Testis (tissue), 2 donors: ENCODE results near the gene MRPL53.

ENCODE experiments used
- CTCF ChIP-seq, 3 experiments: fragments of 450-650 bp in 2 of 3; fragments of 200-600 bp in 1 of 3; sonication (generic) in 1 of 3; IDR thresholded peaks; one replicate each; pipeline ENCODE4 v1.5.1; 2016 to 2019; ENCODE audit warnings: antibody characterized with exemption in 3 of 3, mild to moderate bottlenecking in 2 of 3, moderate library complexity in 1 of 3
- POLR2A ChIP-seq: fragments of 450-650 bp; IDR thresholded peaks from one replicate; pipeline ENCODE4 v1.6.1; 2017; ENCODE audit warnings: antibody characterized with exemption, mild to moderate bottlenecking, moderate library complexity

DNA sequence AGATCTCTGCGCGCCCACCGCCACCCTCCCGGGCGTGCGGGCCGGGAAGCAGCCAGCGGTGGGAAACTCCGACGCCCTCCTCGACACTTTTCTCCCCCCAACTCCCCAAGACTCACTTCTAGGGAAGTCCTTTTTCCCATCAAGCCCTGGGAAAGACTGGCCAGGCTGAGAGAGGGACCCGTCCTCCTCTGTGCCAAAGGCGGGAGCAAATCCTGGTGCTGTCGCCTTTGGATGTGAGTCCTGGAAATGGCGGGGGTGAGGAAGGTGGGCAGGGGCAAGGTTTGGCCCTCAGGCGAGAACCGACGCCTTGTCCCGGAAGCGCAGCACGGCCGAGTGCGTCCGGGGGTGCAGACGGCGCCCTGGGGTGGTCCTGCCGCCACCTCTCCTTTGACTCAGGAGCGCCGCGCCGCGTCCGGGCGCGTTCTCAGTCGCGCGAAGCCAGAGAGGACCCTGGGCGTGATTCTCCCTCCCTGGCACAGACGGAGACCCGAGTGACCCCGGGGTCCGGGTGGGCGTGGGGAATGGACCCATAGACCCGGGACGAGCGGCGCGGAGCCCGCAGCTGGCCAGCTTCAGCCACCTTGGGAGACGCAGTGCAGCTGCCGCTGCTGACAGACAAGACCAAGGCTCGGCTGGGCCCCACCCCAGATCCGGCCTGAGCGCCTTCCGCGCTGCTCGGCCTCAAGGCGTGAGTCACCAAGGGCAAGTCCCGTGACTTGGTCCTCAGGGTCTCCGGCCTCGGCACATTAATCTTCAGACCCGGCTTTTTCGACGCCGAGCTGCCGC lies 30.4 kb upstream of the MRPL53 start:
- TF ChIP-seq CTCF (IDR thresholded peaks at IDR 0.05) (no peak), POLR2A (no peak)
